K562 (cell line): ENCODE results near the gene ADARB2. TPM values are rescaled to one million over a fixed set of nuclear protein-coding genes. Genes with fewer than 3 reads are reported as not detected.
"Not testable (repeated sequence)": the region's sequence is repeated elsewhere in the genome, so short reads cannot be mapped to it uniquely, and the experiment has no call there.

Experiments
- ATAC-seq: fragments of 200-7000 bp; cut with Tn5 transposase; 3 replicates; pipeline ENCODE4 v1.9.1; 2020; ENCODE audit warnings: moderate library complexity
- BruUV-seq: library from RNA; stranded (reverse); fragments of 400-500 nt; replicated peaks from 2 replicates; lab custom pipeline; 2021; lab: Mats Ljungman, UMichigan
- CTCF ChIA-PET: fragments of 300-600 bp; formaldehyde crosslinking; extraction: SDS; loops from one replicate; lab custom pipeline; 2021; ENCODE audit warnings: low intra/inter-chr PET ratio; lab: Yijun Ruan, JAX
- POLR2A ChIA-PET: fragments of 300-600, 350-650 bp; sonication (Branson Sonifier 250); formaldehyde crosslinking; extraction: SDS; loops from one replicate; lab custom pipeline; 2021; ENCODE audit warnings: antibody characterized with exemption, inconsistent platforms; lab: Yijun Ruan, JAX
- DNase-seq, 4 experiments: peaks; one replicate each; pipeline versions ENCODE4 v3.0.0 to v3.0.0-alpha.2; 2011 to 2018; ENCODE audit warnings: low spot score in 3 of 4, mixed read lengths in 3 of 4; ENCODE audit errors: extremely low read depth in 1 of 4
- FAIRE-seq: peaks from 2 replicates; lab custom pipeline; 2011; peaks lifted over from hg19 to GRCh38; lab: Jason Lieb, UNC
- H2AFZ ChIP-seq: 2 replicates; pipeline ENCODE4 v1.6.0; 2011; ENCODE audit warnings: low read depth, low read length, control low read depth, inconsistent platforms
- H3K27ac ChIP-seq: fragments of 200-600 bp; 3 replicates; pipeline ENCODE4 v1.8.0; 2011; ENCODE audit warnings: low read depth, mild to moderate bottlenecking, control low read depth, inconsistent platforms, low read length, moderate library complexity, mixed read lengths; ENCODE audit errors: extremely low read depth
- H3K27me3 ChIP-seq, 2 experiments: fragments of 300-600 bp in 1 of 2; 2 replicates in 1 of 2; 3 replicates in 1 of 2; pipeline versions ENCODE4 v1.6.0 to v1.8.0; 2011; ENCODE audit warnings: inconsistent platforms in 2 of 2, low read length in 2 of 2, mild to moderate bottlenecking in 1 of 2, mixed read lengths in 1 of 2, moderate library complexity in 1 of 2; ENCODE audit not compliant: control insufficient read depth in 2 of 2, insufficient read depth in 2 of 2
- H3K36me3 ChIP-seq: fragments of 300-600 bp; 3 replicates; pipeline ENCODE4 v1.8.0; 2011; ENCODE audit warnings: mild to moderate bottlenecking, low read length, inconsistent platforms; ENCODE audit not compliant: control insufficient read depth, insufficient read depth
- H3K4me1 ChIP-seq, 2 experiments: fragments of 200-600 bp in 1 of 2; replicated peaks in 1 of 2; 2 replicates in 1 of 2; 3 replicates in 1 of 2; pipeline versions ENCODE4 v1.5.1 to v1.8.0; 2011; ENCODE audit warnings: inconsistent platforms in 2 of 2, low read length in 2 of 2, mild to moderate bottlenecking in 1 of 2, mixed read lengths in 1 of 2, moderate library complexity in 1 of 2; ENCODE audit not compliant: control insufficient read depth in 2 of 2, insufficient read depth in 2 of 2
- H3K4me2 ChIP-seq: 2 replicates; pipeline ENCODE4 v1.6.1; 2011; ENCODE audit warnings: low read length, control low read depth, inconsistent platforms, mixed read lengths; ENCODE audit not compliant: insufficient read depth
- H3K4me3 ChIP-seq: fragments of 200-600 bp; sonication (generic), shearing (Covaris generic); 2 replicates; pipeline ENCODE4 v1.5.1; 2016; ENCODE audit warnings: control low read depth, inconsistent platforms
- H3K79me2 ChIP-seq: fragments of 200-600 bp; 3 replicates; pipeline ENCODE4 v1.8.0; 2011; ENCODE audit warnings: low read length, inconsistent platforms; ENCODE audit not compliant: control insufficient read depth, insufficient read depth
- H3K9ac ChIP-seq, 2 experiments: 2 replicates each; pipeline versions ENCODE4 v1.6.0 to v1.6.1; 2011; ENCODE audit warnings: low read depth in 2 of 2, low read length in 2 of 2, control low read depth in 1 of 2, inconsistent platforms in 1 of 2, mild to moderate bottlenecking in 1 of 2, mixed read lengths in 1 of 2; ENCODE audit not compliant: insufficient read depth in 1 of 2
- H3K9me1 ChIP-seq: one replicate; pipeline ENCODE4 v1.6.0; 2011; ENCODE audit warnings: inconsistent platforms, mild to moderate bottlenecking, low read length, moderate library complexity; ENCODE audit not compliant: control insufficient read depth, insufficient read depth
- H3K9me3 ChIP-seq: replicated peaks from 2 replicates; pipeline ENCODE4 v1.5.1; 2011; ENCODE audit warnings: low read depth, low read length, inconsistent platforms; ENCODE audit not compliant: control insufficient read depth, insufficient read depth
- H4K20me1 ChIP-seq: replicated peaks from 2 replicates; pipeline ENCODE4 v1.6.1; 2011; ENCODE audit warnings: low read length, inconsistent platforms, mixed read lengths; ENCODE audit not compliant: control insufficient read depth, insufficient read depth
- BRCA1 ChIP-seq, 2 experiments: fragments of 450-650 bp in 1 of 2; sonication (generic) in 1 of 2; formaldehyde crosslinking in 1 of 2; IDR thresholded peaks; 2 replicates each; pipeline versions ENCODE4 v1.5.0 to v1.6.1; 2017 to 2020; ENCODE audit warnings: mild to moderate bottlenecking in 1 of 2, missing genetic modification reagents in 1 of 2
- ZFX ChIP-seq: sonication (generic); formaldehyde crosslinking; IDR thresholded peaks from 2 replicates; pipeline ENCODE4 v1.8.0; 2022; ENCODE audit warnings: mild to moderate bottlenecking, missing genetic modification reagents, moderate library complexity
- ZNF407 ChIP-seq: fragments of 450-650 bp; IDR thresholded peaks from 2 replicates; pipeline ENCODE4 v1.6.1; 2016; ENCODE audit warnings: low read depth
- ZNF444 ChIP-seq: fragments of 250-450 bp; sonication (Bioruptor Pico); IDR thresholded peaks from 2 replicates; pipeline ENCODE4 v1.4.0; 2020; ENCODE audit warnings: mild to moderate bottlenecking, moderate library complexity
- WGBS: fragments of 100-300 bp; shearing (Covaris generic); methylation state at CpG from one replicate; pipeline ENCODE4 v1.1.6; 2016; ENCODE audit warnings: low coverage, mixed read lengths; ENCODE audit not compliant: insufficient coverage; ENCODE audit errors: missing lambda C conversion rate; 5-methylcytosine and 5-hydroxymethylcytosine counted together
- in situ Hi-C: fragments of 300-500 bp; cut with MboI; formaldehyde crosslinking; loops from 4 replicates; pipeline ENCODE4 v1.15.0; 2018; ENCODE audit warnings: inconsistent platforms, mixed read lengths
- intact Hi-C: fragments of 100-400 bp; cut with micrococcal nuclease; formaldehyde crosslinking; loops from 2 replicates; pipeline ENCODE4 v1.14.2; 2022
- polyA plus RNA-seq, 8 experiments: library from polyadenylated mRNA; depleted of rRNA in 4 of 8; stranded (reverse) in 5 of 8; unstranded in 3 of 8; fragments of >200 nt; fragmentation: Nextera tagmentation in 2 of 8; fragmentation: Illumina TruSeq in 1 of 8; extraction: Ambion mirVana in 2 of 8; extraction: Trizol in 1 of 8; gene quantifications; 2 replicates each; pipeline versions ENCODE4 v1.2.1 to v1.2.3, GENCODE V29; 2011 to 2014; ENCODE audit warnings: inconsistent platforms in 1 of 8, missing spikeins in 1 of 8
- total RNA-seq, 7 experiments: library from RNA; depleted of rRNA in 6 of 7; stranded (reverse); fragments of >200 nt in 6 of 7; fragmentation: Illumina TruSeq in 2 of 7; extraction: Trizol in 2 of 7; gene quantifications; 2 replicates each; pipeline versions ENCODE4 v1.2.1 to v1.2.3, GENCODE V29; 2011 to 2021; ENCODE audit warnings: low replicate concordance in 1 of 7
- TF ChIP-seq, protein P1 (sequence below): fragments of 450-650 bp; IDR thresholded peaks from 2 replicates; pipeline ENCODE4 v1.6.1; 2016; ENCODE audit warnings: mild to moderate bottlenecking

Gene ADARB2
- total and polyA plus RNA-seq, 9 of the 15 experiments (the other 6 are each of a cell fraction or from before 2014, with no cell fraction given) = not detected

DNA sequence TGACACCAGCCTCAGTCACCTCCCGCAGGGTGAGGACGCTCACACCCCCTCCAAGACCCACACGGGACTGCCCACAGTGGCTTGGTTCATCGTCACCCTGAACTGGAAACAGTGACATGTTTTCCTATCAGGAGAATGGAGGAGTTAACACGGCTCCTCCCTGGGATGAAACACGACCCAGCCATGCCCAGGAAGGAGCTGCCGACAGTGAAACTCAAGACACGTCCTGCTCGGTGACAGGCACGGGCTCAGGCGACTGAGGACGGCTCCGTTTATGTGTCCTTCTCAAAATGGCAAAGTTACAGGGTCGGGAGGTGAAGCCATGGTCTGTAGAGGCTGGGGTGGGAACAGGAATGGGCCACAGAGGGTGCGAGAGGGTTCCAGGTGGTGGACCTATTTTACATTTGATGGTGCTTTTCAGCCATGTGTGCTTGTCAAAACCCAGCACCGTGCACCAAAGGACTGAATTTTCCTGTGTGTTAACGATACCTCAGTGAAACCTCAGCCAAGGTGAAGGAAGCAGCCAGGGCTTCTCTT, 272.4 kb downstream of the ADARB2 start (continued):
- TF ChIP-seq ZNF407 (no peak), BRCA1 (IDR thresholded peaks at IDR 0.05) (no peak), BRCA1 (CRISPR knock-in tag; IDR thresholded peaks at IDR 0.05) (no peak), ZFX (CRISPR knock-in tag) (no peak), ZNF444 (CRISPR knock-in tag) (no peak)
- TF ChIP-seq, protein P1, sequence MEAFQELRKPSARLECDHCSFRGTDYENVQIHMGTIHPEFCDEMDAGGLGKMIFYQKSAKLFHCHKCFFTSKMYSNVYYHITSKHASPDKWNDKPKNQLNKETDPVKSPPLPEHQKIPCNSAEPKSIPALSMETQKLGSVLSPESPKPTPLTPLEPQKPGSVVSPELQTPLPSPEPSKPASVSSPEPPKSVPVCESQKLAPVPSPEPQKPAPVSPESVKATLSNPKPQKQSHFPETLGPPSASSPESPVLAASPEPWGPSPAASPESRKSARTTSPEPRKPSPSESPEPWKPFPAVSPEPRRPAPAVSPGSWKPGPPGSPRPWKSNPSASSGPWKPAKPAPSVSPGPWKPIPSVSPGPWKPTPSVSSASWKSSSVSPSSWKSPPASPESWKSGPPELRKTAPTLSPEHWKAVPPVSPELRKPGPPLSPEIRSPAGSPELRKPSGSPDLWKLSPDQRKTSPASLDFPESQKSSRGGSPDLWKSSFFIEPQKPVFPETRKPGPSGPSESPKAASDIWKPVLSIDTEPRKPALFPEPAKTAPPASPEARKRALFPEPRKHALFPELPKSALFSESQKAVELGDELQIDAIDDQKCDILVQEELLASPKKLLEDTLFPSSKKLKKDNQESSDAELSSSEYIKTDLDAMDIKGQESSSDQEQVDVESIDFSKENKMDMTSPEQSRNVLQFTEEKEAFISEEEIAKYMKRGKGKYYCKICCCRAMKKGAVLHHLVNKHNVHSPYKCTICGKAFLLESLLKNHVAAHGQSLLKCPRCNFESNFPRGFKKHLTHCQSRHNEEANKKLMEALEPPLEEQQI = no peak

- H3K27me3 ChIP-seq = peaks cover 26 to 58% of the 10 kb centered on the region in 2 experiments
- H3K4me1 ChIP-seq, H4K20me1 ChIP-seq, H3K79me2 ChIP-seq, CTCF ChIA-PET, H3K9ac ChIP-seq, POLR2A ChIA-PET, DNase-seq, intact Hi-C loops, H2AFZ ChIP-seq, FAIRE-seq, in situ Hi-C loops, BruUV-seq, H3K9me1 ChIP-seq, ATAC-seq, H3K4me2 ChIP-seq, H3K27ac ChIP-seq, H3K9me3 ChIP-seq, H3K36me3 ChIP-seq, H3K4me3 ChIP-seq: not testable (repeated sequence)
- WGBS = 0% methylated on average over 8 of the region's 26 CpGs
Measured at GRCh38 chr10:1463971-1464370, 273.4 kb downstream of the ADARB2 start.
